Measurements from ENCODE around the gene CACNA2D2. TPM values are rescaled to one million over a fixed set of nuclear protein-coding genes. Genes with fewer than 3 reads are reported as not detected.

Gene CACNA2D2
- total and polyA plus RNA-seq, 2 of the 13 experiments (the other 11 are each of a cell fraction or from before 2014, with no cell fraction given) = not detected

- TF ChIP-seq, protein P1, sequence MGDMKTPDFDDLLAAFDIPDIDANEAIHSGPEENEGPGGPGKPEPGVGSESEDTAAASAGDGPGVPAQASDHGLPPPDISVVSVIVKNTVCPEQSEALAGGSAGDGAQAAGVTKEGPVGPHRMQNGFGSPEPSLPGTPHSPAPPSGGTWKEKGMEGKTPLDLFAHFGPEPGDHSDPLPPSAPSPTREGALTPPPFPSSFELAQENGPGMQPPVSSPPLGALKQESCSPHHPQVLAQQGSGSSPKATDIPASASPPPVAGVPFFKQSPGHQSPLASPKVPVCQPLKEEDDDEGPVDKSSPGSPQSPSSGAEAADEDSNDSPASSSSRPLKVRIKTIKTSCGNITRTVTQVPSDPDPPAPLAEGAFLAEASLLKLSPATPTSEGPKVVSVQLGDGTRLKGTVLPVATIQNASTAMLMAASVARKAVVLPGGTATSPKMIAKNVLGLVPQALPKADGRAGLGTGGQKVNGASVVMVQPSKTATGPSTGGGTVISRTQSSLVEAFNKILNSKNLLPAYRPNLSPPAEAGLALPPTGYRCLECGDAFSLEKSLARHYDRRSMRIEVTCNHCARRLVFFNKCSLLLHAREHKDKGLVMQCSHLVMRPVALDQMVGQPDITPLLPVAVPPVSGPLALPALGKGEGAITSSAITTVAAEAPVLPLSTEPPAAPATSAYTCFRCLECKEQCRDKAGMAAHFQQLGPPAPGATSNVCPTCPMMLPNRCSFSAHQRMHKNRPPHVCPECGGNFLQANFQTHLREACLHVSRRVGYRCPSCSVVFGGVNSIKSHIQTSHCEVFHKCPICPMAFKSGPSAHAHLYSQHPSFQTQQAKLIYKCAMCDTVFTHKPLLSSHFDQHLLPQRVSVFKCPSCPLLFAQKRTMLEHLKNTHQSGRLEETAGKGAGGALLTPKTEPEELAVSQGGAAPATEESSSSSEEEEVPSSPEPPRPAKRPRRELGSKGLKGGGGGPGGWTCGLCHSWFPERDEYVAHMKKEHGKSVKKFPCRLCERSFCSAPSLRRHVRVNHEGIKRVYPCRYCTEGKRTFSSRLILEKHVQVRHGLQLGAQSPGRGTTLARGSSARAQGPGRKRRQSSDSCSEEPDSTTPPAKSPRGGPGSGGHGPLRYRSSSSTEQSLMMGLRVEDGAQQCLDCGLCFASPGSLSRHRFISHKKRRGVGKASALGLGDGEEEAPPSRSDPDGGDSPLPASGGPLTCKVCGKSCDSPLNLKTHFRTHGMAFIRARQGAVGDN (CRISPR knock-in tag; IDR thresholded peaks at IDR 0.05) = peak; percentile 95
- peak; percentile 78; the same call in 1 of the 2 replicates for TF ChIP-seq AHR (CRISPR knock-in tag; IDR thresholded peaks at IDR 0.05)
- no peak for TF ChIP-seq SIX1 (CRISPR knock-in tag; IDR thresholded peaks at IDR 0.05; ENCODE audit: borderline replicate concordance)
- no peak for TF ChIP-seq SIN3B (IDR thresholded peaks at IDR 0.05; ENCODE audit: low read length)
- 0 out of 2 replicates have a peak, but pooled peaks have one; percentile 29 for TF ChIP-seq ZNF101 (CRISPR knock-in tag; IDR thresholded peaks at IDR 0.05; ENCODE audit: borderline replicate concordance, low read depth)
- no peak for TF ChIP-seq SYNCRIP (IDR thresholded peaks at IDR 0.05; ENCODE audit: insufficient read depth, low read depth, low read length)
- peak; percentile 79 for TF ChIP-seq HNF1B (CRISPR knock-in tag; IDR thresholded peaks at IDR 0.05)
- TF ChIP-seq ZFP62 (CRISPR knock-in tag; IDR thresholded peaks at IDR 0.05) = no peak
- no peak for TF ChIP-seq ZKSCAN1 (IDR thresholded peaks at IDR 0.05; ENCODE audit: low read length)
- peak; percentile 31; the same call in 1 of the 2 replicates for TF ChIP-seq JUN (CRISPR knock-in tag; IDR thresholded peaks at IDR 0.05)
- TF ChIP-seq, protein P2, sequence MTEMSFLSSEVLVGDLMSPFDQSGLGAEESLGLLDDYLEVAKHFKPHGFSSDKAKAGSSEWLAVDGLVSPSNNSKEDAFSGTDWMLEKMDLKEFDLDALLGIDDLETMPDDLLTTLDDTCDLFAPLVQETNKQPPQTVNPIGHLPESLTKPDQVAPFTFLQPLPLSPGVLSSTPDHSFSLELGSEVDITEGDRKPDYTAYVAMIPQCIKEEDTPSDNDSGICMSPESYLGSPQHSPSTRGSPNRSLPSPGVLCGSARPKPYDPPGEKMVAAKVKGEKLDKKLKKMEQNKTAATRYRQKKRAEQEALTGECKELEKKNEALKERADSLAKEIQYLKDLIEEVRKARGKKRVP (CRISPR knock-in tag; IDR thresholded peaks at IDR 0.05) = no peak
- no peak for TF ChIP-seq ZNF354B (CRISPR knock-in tag; IDR thresholded peaks at IDR 0.05)
- TF ChIP-seq SMARCC2 (IDR thresholded peaks at IDR 0.05) = no peak
- TF ChIP-seq HCFC1 (IDR thresholded peaks at IDR 0.05; ENCODE audit: low read depth, low read length) = peak; percentile 100
- TF ChIP-seq ZNF20 (CRISPR knock-in tag; IDR thresholded peaks at IDR 0.05) = no peak
- TF ChIP-seq RBM22 (optimal IDR thresholded peaks at IDR 0.05; ENCODE audit: low read length) = no peak
- TF ChIP-seq, protein P3, sequence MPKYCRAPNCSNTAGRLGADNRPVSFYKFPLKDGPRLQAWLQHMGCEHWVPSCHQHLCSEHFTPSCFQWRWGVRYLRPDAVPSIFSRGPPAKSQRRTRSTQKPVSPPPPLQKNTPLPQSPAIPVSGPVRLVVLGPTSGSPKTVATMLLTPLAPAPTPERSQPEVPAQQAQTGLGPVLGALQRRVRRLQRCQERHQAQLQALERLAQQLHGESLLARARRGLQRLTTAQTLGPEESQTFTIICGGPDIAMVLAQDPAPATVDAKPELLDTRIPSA (CRISPR knock-in tag; IDR thresholded peaks at IDR 0.05; ENCODE audit: borderline replicate concordance) = no peak; the same call in 1 of the 2 replicates
- peak; percentile 80; the same call in 1 of the 2 replicates for TF ChIP-seq DMAP1 (CRISPR knock-in tag; IDR thresholded peaks at IDR 0.05)
- TF ChIP-seq TGIF2 (CRISPR knock-in tag; IDR thresholded peaks at IDR 0.05) = no peak
- TF ChIP-seq SP1 (IDR thresholded peaks at IDR 0.05) = no peak
- TF ChIP-seq SP1 (CRISPR knock-in tag; IDR thresholded peaks at IDR 0.05) = no peak
- 0 out of 2 replicates have a peak, but pooled peaks have one; percentile 71 for TF ChIP-seq ZIK1 (CRISPR knock-in tag; IDR thresholded peaks at IDR 0.05; ENCODE audit: borderline replicate concordance, low read depth)
- TF ChIP-seq RBFOX2 (IDR thresholded peaks at IDR 0.05; ENCODE audit: low read depth, low read length) = peak; percentile 89
Observed at GRCh38 chr3:50358911-50359759, 144.3 kb downstream of the CACNA2D2 start, which contains the start of gene TMEM115 (continued).

Data from HepG2 (cell line).